ENCODE measurements around the gene KCNH1.
"Not testable (repeated sequence)": the region's sequence is repeated elsewhere in the genome, so short reads cannot be mapped to it uniquely, and the experiment has no call there.

Gene KCNH1

GRCh38 chr1:211011128-211011527 is 122.8 kb downstream of the KCNH1 start:
- H3K4me1 ChIP-seq (ENCODE audit: insufficient read depth, low read length); H3K9ac ChIP-seq (ENCODE audit: low read depth, low read length); H3K9me3 ChIP-seq (ENCODE audit: control insufficient read depth, insufficient read depth, low read length); H3K36me3 ChIP-seq (ENCODE audit: insufficient read depth, low read length): not testable (repeated sequence)

- no peak overlapping the region for H3K9ac ChIP-seq (ENCODE audit: low read depth, low read length)
- no peaks in the 10 kb centered on the region for H3K4me1 ChIP-seq (ENCODE audit: insufficient read depth, low read length)
- H3K9me3 ChIP-seq (ENCODE audit: control insufficient read depth, insufficient read depth, low read length): no peaks in the 10 kb centered on the region
- H3K36me3 ChIP-seq (ENCODE audit: insufficient read depth, low read length): no peaks in the 10 kb centered on the region
These were observed 124.0 kb downstream of the KCNH1 start for GRCh38 chr1:211009944-211010343.

- Histone ChIP-seq H3K4me1 (ENCODE audit: insufficient read depth, low read length) (no peaks in the 10 kb centered on the region), H3K9ac (ENCODE audit: low read depth, low read length) (no peak overlapping the region), H3K9me3 (ENCODE audit: control insufficient read depth, insufficient read depth, low read length) (no peaks in the 10 kb centered on the region), H3K36me3 (ENCODE audit: insufficient read depth, low read length) (no peaks in the 10 kb centered on the region)
These were observed 126.1 kb downstream of the KCNH1 start for GRCh38 chr1:211007830-211008229.

GRCh38 chr1:210995931-210996330 is 138.0 kb downstream of the KCNH1 start:
- not testable (repeated sequence) for H3K9ac ChIP-seq (ENCODE audit: low read depth, low read length); H3K9me3 ChIP-seq (ENCODE audit: control insufficient read depth, insufficient read depth, low read length); H3K36me3 ChIP-seq (ENCODE audit: insufficient read depth, low read length); H3K4me1 ChIP-seq (ENCODE audit: insufficient read depth, low read length)

GRCh38 chr1:210992837-210993236 is 141.1 kb downstream of the KCNH1 start:
- Histone ChIP-seq H3K9ac (ENCODE audit: low read depth, low read length) (no peak overlapping the region), H3K9me3 (ENCODE audit: control insufficient read depth, insufficient read depth, low read length) (no peaks in the 10 kb centered on the region), H3K36me3 (ENCODE audit: insufficient read depth, low read length) (no peaks in the 10 kb centered on the region), H3K4me1 (ENCODE audit: insufficient read depth, low read length) (no peaks in the 10 kb centered on the region)

GRCh38 chr1:210989905-210990304 is 144.0 kb downstream of the KCNH1 start:
- no peaks in the 10 kb centered on the region for H3K9me3 ChIP-seq (ENCODE audit: control insufficient read depth, insufficient read depth, low read length)
- H3K4me1 ChIP-seq (ENCODE audit: insufficient read depth, low read length): no peaks in the 10 kb centered on the region
- no peaks in the 10 kb centered on the region for H3K36me3 ChIP-seq (ENCODE audit: insufficient read depth, low read length)
- H3K9ac ChIP-seq (ENCODE audit: low read depth, low read length): no peak overlapping the region

GRCh38 chr1:210981490-210981889 is 152.5 kb downstream of the KCNH1 start:
- Histone ChIP-seq H3K4me1 (ENCODE audit: insufficient read depth, low read length) (no peaks in the 10 kb centered on the region), H3K9me3 (ENCODE audit: control insufficient read depth, insufficient read depth, low read length) (no peaks in the 10 kb centered on the region), H3K9ac (ENCODE audit: low read depth, low read length) (no peak overlapping the region), H3K36me3 (ENCODE audit: insufficient read depth, low read length) (no peaks in the 10 kb centered on the region)

GRCh38 chr1:210980082-210980481 is 153.9 kb downstream of the KCNH1 start:
- H3K4me1 ChIP-seq (ENCODE audit: insufficient read depth, low read length): no peaks in the 10 kb centered on the region
- H3K9me3 ChIP-seq (ENCODE audit: control insufficient read depth, insufficient read depth, low read length): no peaks in the 10 kb centered on the region
- H3K9ac ChIP-seq (ENCODE audit: low read depth, low read length): no peak overlapping the region
- H3K36me3 ChIP-seq (ENCODE audit: insufficient read depth, low read length): no peaks in the 10 kb centered on the region

GRCh38 chr1:210978974-210979354 is 155.0 kb downstream of the KCNH1 start:
- H3K36me3 ChIP-seq (ENCODE audit: insufficient read depth, low read length): no peaks in the 10 kb centered on the region
- H3K9ac ChIP-seq (ENCODE audit: low read depth, low read length): no peak overlapping the region
- H3K9me3 ChIP-seq (ENCODE audit: control insufficient read depth, insufficient read depth, low read length): no peaks in the 10 kb centered on the region
- H3K4me1 ChIP-seq (ENCODE audit: insufficient read depth, low read length): no peaks in the 10 kb centered on the region

GRCh38 chr1:210978316-210978973 is 155.5 kb downstream of the KCNH1 start:
- Histone ChIP-seq H3K9me3 (ENCODE audit: control insufficient read depth, insufficient read depth, low read length) (no peaks in the 10 kb centered on the region), H3K36me3 (ENCODE audit: insufficient read depth, low read length) (no peaks in the 10 kb centered on the region), H3K9ac (ENCODE audit: low read depth, low read length) (no peak overlapping the region), H3K4me1 (ENCODE audit: insufficient read depth, low read length) (no peaks in the 10 kb centered on the region)

GRCh38 chr1:210951279-210951678 is 182.7 kb downstream of the KCNH1 start:
- H3K36me3 ChIP-seq (ENCODE audit: insufficient read depth, low read length): no peaks in the 10 kb centered on the region
- no peak overlapping the region for H3K9ac ChIP-seq (ENCODE audit: low read depth, low read length)
- H3K4me1 ChIP-seq (ENCODE audit: insufficient read depth, low read length): no peaks in the 10 kb centered on the region
- H3K9me3 ChIP-seq (ENCODE audit: control insufficient read depth, insufficient read depth, low read length): no peaks in the 10 kb centered on the region

GRCh38 chr1:210949940-210950546 is 183.9 kb downstream of the KCNH1 start:
- H3K9ac ChIP-seq (ENCODE audit: low read depth, low read length); H3K9me3 ChIP-seq (ENCODE audit: control insufficient read depth, insufficient read depth, low read length); H3K4me1 ChIP-seq (ENCODE audit: insufficient read depth, low read length); H3K36me3 ChIP-seq (ENCODE audit: insufficient read depth, low read length): not testable (repeated sequence)

- no peaks in the 10 kb centered on the region for H3K4me1 ChIP-seq (ENCODE audit: insufficient read depth, low read length)
- no peaks in the 10 kb centered on the region for H3K9me3 ChIP-seq (ENCODE audit: control insufficient read depth, insufficient read depth, low read length)
- H3K36me3 ChIP-seq (ENCODE audit: insufficient read depth, low read length): no peaks in the 10 kb centered on the region
- H3K9ac ChIP-seq (ENCODE audit: low read depth, low read length): no peak overlapping the region
These were observed 184.5 kb downstream of the KCNH1 start for GRCh38 chr1:210949489-210949888.

GRCh38 chr1:210949039-210949438 is 184.9 kb downstream of the KCNH1 start:
- Histone ChIP-seq H3K9ac (ENCODE audit: low read depth, low read length) (no peak overlapping the region), H3K36me3 (ENCODE audit: insufficient read depth, low read length) (no peaks in the 10 kb centered on the region), H3K4me1 (ENCODE audit: insufficient read depth, low read length) (no peaks in the 10 kb centered on the region), H3K9me3 (ENCODE audit: control insufficient read depth, insufficient read depth, low read length) (no peaks in the 10 kb centered on the region)

GRCh38 chr1:210944252-210944651 is 189.7 kb downstream of the KCNH1 start:
- Histone ChIP-seq H3K9me3 (ENCODE audit: control insufficient read depth, insufficient read depth, low read length) (no peaks in the 10 kb centered on the region), H3K4me1 (ENCODE audit: insufficient read depth, low read length) (no peaks in the 10 kb centered on the region), H3K9ac (ENCODE audit: low read depth, low read length) (no peak overlapping the region), H3K36me3 (ENCODE audit: insufficient read depth, low read length) (no peaks in the 10 kb centered on the region)
